HG03025 (cell line): ENCODE measurements around the gene NTRK2.

Experiments used
- ATAC-seq: cut with Tn5 transposase; IDR thresholded peaks from one replicate; pipeline ENCODE4 v1.9.1; 2021; ENCODE audit warnings: mild to moderate bottlenecking, moderate library complexity; ENCODE audit not compliant: unreplicated experiment, low FRiP score

The NTRK2 gene

GRCh38 chr9:84669288-84670137 lies at the start of gene NTRK2:
NTRK2 (plus strand) TSS chr9:84669729; CDS start chr9:84670749, 1,020 bp downstream.
- ATAC-seq: no peak

GRCh38 chr9:84620338-84620737 lies 49.2 kb upstream of the NTRK2 start:
- ATAC-seq: no peak

GRCh38 chr9:84621811-84622210 lies 47.7 kb upstream of the NTRK2 start:
- no peak for ATAC-seq

- ATAC-seq: no peak
These were observed 46.5 kb upstream of the NTRK2 start for GRCh38 chr9:84622981-84623380.

- no peak for ATAC-seq
These were observed 33.1 kb upstream of the NTRK2 start for GRCh38 chr9:84636436-84636835.

GRCh38 chr9:84642553-84643141 lies 26.9 kb upstream of the NTRK2 start:
- no peak for ATAC-seq

GRCh38 chr9:84647699-84648098 lies 21.8 kb upstream of the NTRK2 start:
- no peak for ATAC-seq

- no peak for ATAC-seq
These were observed 16.9 kb upstream of the NTRK2 start for GRCh38 chr9:84652496-84653120.

- no peak for ATAC-seq
These were observed 14.1 kb upstream of the NTRK2 start for GRCh38 chr9:84655447-84655846.

- ATAC-seq: no peak
These were observed 10.2 kb upstream of the NTRK2 start for GRCh38 chr9:84659313-84659712.

GRCh38 chr9:84659773-84660172 lies 9.8 kb upstream of the NTRK2 start:
- ATAC-seq: no peak

GRCh38 chr9:84667571-84668195 lies 1.8 kb upstream of the NTRK2 start:
- ATAC-seq: no peak

GRCh38 chr9:84668196-84669012 lies 1.1 kb upstream of the NTRK2 start:
- no peak for ATAC-seq

GRCh38 chr9:84669013-84669287 lies 579 bp upstream of the NTRK2 start:
- no peak for ATAC-seq

- no peak for ATAC-seq
These were observed 861 bp downstream of the NTRK2 start for GRCh38 chr9:84670138-84671041.

- no peak for ATAC-seq
These were observed 2.3 kb downstream of the NTRK2 start for GRCh38 chr9:84671586-84672521.

GRCh38 chr9:84673806-84674205 lies 4.3 kb downstream of the NTRK2 start:
- no peak for ATAC-seq

- no peak for ATAC-seq
These were observed 7.6 kb downstream of the NTRK2 start for GRCh38 chr9:84677080-84677479.
